Lower leg skin (tissue), 4 donors: ENCODE measurements around the gene CD24. TPM values are rescaled to one million over a fixed set of nuclear protein-coding genes. Genes with fewer than 3 reads are reported as not detected.
"Not testable (repeated sequence)": the region's sequence is repeated elsewhere in the genome, so short reads cannot be mapped to it uniquely, and the experiment has no call there.

Experiments used
- DNase-seq, 2 donors: peaks; one replicate each; pipeline ENCODE4 v3.0.0-alpha.2; 2019; ENCODE audit warnings: low spot score in 2 of 2
- H3K4me3 ChIP-seq: fragments of 200-600 bp; sonication (generic); 2 replicates; pipeline ENCODE4 v1.5.1; 2017; ENCODE audit warnings: mild to moderate bottlenecking, low read depth; ENCODE audit not compliant: poor library complexity, severe bottlenecking
- CTCF ChIP-seq, 3 donors: fragments of 450-650 bp; IDR thresholded peaks; one replicate each; pipeline ENCODE4 v1.5.1; 2016; ENCODE audit warnings: antibody characterized with exemption in 3 of 3, mild to moderate bottlenecking in 3 of 3, moderate library complexity in 2 of 3
- POLR2A ChIP-seq, 2 donors: fragments of 450-650 bp; IDR thresholded peaks; one replicate each; pipeline ENCODE4 v1.6.1; 2016 to 2017; ENCODE audit warnings: antibody characterized with exemption in 2 of 2, mild to moderate bottlenecking in 1 of 2, moderate library complexity in 1 of 2
- WGBS, 2 donors: methylation state at CpG; one replicate each; pipeline ENCODE4 v1.1.5; 2018; 5-methylcytosine and 5-hydroxymethylcytosine counted together
- intact Hi-C: fragments of 100-400 bp; cut with DNase I; formaldehyde crosslinking; loops from one replicate; pipeline ENCODE4 v1.15.0; 2023; ENCODE audit warnings: low total_unique reads
- total RNA-seq, 4 donors: library from RNA; depleted of rRNA; stranded (reverse); fragments of >200 nt; gene quantifications; one replicate each; pipeline ENCODE4 v1.1.0, GENCODE V29; 2016

CD24 gene
- 100 to 1,000 TPM in 2 of 4 donors, 10 to 100 TPM in 2; 60.9 to 207 (median 126) TPM for total RNA-seq

GRCh38 chr6:106974336-106974998 lies at the start of gene CD24:
CD24 (minus strand) TSS chr6:106974729; CDS start chr6:106974646, 83 bp downstream.
- DNase-seq, result peak in 1 of 2 donors; percentile 86
- TF ChIP-seq CTCF (IDR thresholded peaks at IDR 0.05), result no peak
- TF ChIP-seq POLR2A (IDR thresholded peaks at IDR 0.05), result no peak
- H3K4me3 ChIP-seq, result peak within 1 kb of the TSS; percentile 40
- WGBS, 2 donors, result 3 to 4% methylated on average over 28 to 35 of the region's 73 CpGs
- intact Hi-C loops, result loop anchor here (10.0 kb wide), 1 partner anchor 360 kb away; no protein-coding TSS in a partner anchor

- DNase-seq, result no peak
- H3K4me3 ChIP-seq, result no peak overlapping the region
- 58 to 69% methylated on average over 1 of the region's 1 CpG for WGBS, 2 donors
- intact Hi-C loops, result no loop called here
- TF ChIP-seq CTCF (IDR thresholded peaks at IDR 0.05) (no peak), POLR2A (IDR thresholded peaks at IDR 0.05) (no peak)
These were observed 47.1 kb upstream of the CD24 start for GRCh38 chr6:107021446-107022185.

- TF ChIP-seq CTCF (IDR thresholded peaks at IDR 0.05) (no peak), POLR2A (IDR thresholded peaks at IDR 0.05) (no peak)
- H3K4me3 ChIP-seq, result no peak overlapping the region
- no peak for DNase-seq
- WGBS, 2 donors, result 76 to 78% methylated on average over 4 of the region's 4 CpGs
- intact Hi-C loops, result no loop called here
These were observed 45.7 kb upstream of the CD24 start for GRCh38 chr6:107020239-107020638.

GRCh38 chr6:107019628-107020027 lies 45.1 kb upstream of the CD24 start:
- 89 to 90% methylated on average over 8 of the region's 8 CpGs for WGBS, 2 donors

GRCh38 chr6:107019047-107019446 lies 44.5 kb upstream of the CD24 start:
- H3K4me3 ChIP-seq, result no peak overlapping the region
- WGBS, 2 donors, result 63 to 74% methylated on average over 5 of the region's 5 CpGs
- no peak for DNase-seq
- TF ChIP-seq POLR2A (IDR thresholded peaks at IDR 0.05) (no peak), CTCF (IDR thresholded peaks at IDR 0.05) (no peak)
- intact Hi-C loops, result no loop called here

More at GRCh38 chr6:107019628-107020027, 45.1 kb upstream of the CD24 start:
- DNase-seq, intact Hi-C loops, H3K4me3 ChIP-seq: not testable (repeated sequence)

GRCh38 chr6:107009499-107009898 lies 35.0 kb upstream of the CD24 start:
- no peak overlapping the region for H3K4me3 ChIP-seq
- WGBS, 2 donors, result 76 to 78% methylated on average over 2 of the region's 2 CpGs
- DNase-seq, result no peak
- TF ChIP-seq POLR2A (IDR thresholded peaks at IDR 0.05), result no peak
- no peak for TF ChIP-seq CTCF (IDR thresholded peaks at IDR 0.05)
- intact Hi-C loops, result loop anchor here (5.0 kb wide), 1 partner anchor 1688 kb away; no protein-coding TSS in a partner anchor
